OCI-LY7 (cell line): ENCODE measurements around the gene PPM1J.

Experiments used
- CTCF ChIP-seq: fragments of 200-600 bp; sonication (generic); conservative IDR thresholded peaks from 2 replicates; pipeline ENCODE4 v1.5.1; 2014; ENCODE audit warnings: mild to moderate bottlenecking, antibody characterized with exemption, low read length, moderate library complexity, mixed read lengths
- EZH2phosphoT487 ChIP-seq: fragments of 200-600 bp; sonication (generic); IDR thresholded peaks from 2 replicates; pipeline ENCODE4 v1.6.1; 2018; ENCODE audit warnings: low read depth, borderline replicate concordance, mild to moderate bottlenecking, mixed run types, antibody characterized with exemption, low read length, moderate library complexity, mixed read lengths

- TF ChIP-seq CTCF (no peak), EZH2phosphoT487 (no peak)
These were observed 13.1 kb downstream of the PPM1J start for GRCh38 chr1:112702067-112702395.
